ENCODE data around the gene RTL1. TPM values are rescaled to one million over a fixed set of nuclear protein-coding genes. Genes with fewer than 3 reads are reported as not detected.

RTL1 gene
- total and polyA plus RNA-seq, 2 experiments from 2014 or later, result 0.15 TPM; not detected in 1

DNA sequence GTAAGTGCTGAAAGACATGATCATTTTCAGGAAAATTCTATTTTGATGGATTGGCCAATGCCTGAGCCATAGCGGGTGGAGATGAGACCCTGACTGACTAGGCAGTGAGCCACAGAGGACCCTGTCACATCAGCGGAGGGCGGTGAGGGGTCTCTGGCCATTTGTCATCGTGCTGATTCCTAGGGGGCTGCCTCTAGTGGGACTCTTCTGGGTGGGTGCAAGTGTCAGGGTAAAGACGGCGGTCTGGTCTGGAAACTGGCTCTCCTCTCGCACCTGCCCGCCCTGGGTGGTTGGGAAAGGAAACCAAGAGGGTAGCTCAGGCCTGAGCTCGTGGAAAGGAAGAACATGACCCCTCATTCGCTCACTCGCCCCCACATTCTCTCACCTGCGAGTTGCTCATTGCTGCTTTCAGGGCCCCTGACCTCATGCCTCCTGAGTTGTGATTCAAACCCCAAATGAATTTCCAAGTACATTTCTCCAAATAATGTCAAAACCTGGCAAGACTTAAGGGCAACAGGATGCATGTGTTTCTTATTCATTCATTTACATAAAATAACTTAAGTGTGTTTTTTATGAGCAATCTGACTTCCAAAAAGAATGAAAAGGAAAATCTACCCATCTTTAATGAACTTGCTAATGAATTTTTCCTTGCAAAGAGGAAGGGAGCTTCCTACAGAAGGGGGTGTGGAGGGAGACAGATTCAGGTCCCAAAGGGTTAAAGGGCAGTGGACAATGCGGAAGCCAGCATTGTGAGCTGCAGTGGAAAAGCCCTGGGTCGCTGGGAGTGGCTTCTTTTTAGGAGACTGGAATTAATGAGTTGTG lies 64.8 kb downstream of the RTL1 start:
- Histone ChIP-seq H3K4me3 (no peak overlapping the region), H3K27me3 (no peaks in the 10 kb centered on the region), H3K36me3 (no peaks in the 10 kb centered on the region), H3K4me1 (ENCODE audit: low read depth) (peaks cover 13% of the 10 kb centered on the region), H3K9me3 (ENCODE audit: low read depth) (no peaks in the 10 kb centered on the region), H3K27ac (no peak overlapping the region)
- TF ChIP-seq, protein P1, sequence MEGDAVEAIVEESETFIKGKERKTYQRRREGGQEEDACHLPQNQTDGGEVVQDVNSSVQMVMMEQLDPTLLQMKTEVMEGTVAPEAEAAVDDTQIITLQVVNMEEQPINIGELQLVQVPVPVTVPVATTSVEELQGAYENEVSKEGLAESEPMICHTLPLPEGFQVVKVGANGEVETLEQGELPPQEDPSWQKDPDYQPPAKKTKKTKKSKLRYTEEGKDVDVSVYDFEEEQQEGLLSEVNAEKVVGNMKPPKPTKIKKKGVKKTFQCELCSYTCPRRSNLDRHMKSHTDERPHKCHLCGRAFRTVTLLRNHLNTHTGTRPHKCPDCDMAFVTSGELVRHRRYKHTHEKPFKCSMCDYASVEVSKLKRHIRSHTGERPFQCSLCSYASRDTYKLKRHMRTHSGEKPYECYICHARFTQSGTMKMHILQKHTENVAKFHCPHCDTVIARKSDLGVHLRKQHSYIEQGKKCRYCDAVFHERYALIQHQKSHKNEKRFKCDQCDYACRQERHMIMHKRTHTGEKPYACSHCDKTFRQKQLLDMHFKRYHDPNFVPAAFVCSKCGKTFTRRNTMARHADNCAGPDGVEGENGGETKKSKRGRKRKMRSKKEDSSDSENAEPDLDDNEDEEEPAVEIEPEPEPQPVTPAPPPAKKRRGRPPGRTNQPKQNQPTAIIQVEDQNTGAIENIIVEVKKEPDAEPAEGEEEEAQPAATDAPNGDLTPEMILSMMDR (IDR thresholded peaks at IDR 0.05; ENCODE audit: low read depth, low read length), result no peak
- DNase-seq (ENCODE audit: low read depth in 1 of 2, low spot score in 1 of 2), result peak in 1 of 2 donors; percentile 11

DNA sequence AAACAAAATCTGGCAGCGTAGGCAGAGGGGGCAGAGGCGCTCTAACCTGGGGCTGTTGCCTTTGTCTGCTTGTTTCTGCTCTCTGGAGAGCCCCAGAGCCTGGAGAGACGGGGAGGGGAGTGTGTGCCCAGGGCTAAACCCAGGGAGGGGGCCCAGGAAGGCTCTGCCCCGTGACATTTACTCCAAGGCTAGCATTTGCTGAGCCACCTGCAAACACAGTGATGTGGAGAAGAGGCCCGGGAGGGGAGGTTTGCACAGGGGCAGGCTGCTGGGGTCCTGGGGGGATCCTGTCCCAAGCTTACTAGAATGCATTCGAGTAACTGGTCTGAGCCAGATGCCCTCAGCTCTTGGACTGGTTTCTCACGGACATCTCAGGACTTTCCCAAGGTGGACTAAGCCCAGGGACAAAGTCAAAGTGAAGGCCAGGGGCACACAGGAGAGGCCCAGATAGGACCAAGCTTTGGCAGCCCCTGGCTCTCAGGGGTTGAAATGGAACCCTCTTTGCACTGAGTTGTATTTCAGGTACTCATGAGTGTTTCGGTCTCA lies 65.6 kb downstream of the RTL1 start:
- Histone ChIP-seq H3K4me1 (ENCODE audit: low read depth) (peaks cover 13% of the 10 kb centered on the region), H3K27ac (no peak overlapping the region), H3K36me3 (no peaks in the 10 kb centered on the region)

DNA sequence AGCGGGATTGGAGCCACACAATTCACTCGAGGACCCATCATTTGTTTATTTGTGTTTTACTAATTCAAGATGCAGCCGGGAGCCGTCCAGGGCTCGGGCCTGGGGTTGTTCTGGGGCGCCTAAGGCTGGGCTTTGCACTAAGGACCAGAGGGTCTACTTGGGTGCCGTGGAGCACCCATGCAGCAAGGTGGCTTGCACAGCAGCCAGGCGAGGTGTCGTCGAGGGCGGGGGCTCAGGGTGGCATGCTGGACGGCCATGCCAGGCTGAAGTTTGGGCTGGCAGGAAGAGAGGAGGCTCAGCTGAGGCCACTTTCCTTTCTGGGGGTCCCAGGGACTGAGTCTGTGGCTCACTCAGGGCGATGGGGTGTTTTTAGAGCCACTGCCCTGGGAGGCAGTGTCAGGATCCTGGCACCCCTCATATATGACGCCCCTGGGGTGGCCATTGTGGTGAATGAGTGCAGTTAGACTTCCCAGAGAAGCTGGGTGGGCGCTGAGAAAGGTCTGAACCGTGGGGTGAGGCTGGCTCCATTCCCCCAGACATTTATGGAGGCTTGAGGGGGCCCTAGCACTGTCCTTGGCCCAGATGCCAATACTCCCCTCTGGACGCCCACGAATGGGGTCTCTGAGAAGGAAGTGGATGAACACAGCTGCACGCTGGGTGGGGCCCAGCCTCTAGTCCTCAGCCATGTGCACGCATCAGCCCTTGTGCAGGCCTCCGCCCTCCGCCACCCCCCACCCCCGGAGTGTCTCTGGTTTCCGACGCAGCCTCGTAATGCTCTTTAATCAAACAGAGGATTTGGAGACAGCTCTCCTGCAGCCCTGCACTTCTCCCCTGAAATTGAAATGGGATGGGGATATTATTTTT lies 66.3 kb downstream of the RTL1 start:
- Histone ChIP-seq H3K27me3 (no peaks in the 10 kb centered on the region), H3K27ac (no peak overlapping the region), H3K4me3 (no peak overlapping the region), H3K9me3 (ENCODE audit: low read depth) (no peaks in the 10 kb centered on the region), H3K4me1 (ENCODE audit: low read depth) (peaks cover 13% of the 10 kb centered on the region), H3K36me3 (no peaks in the 10 kb centered on the region)
- TF ChIP-seq, protein P1 (IDR thresholded peaks at IDR 0.05; ENCODE audit: low read depth, low read length), result no peak
- DNase-seq (ENCODE audit: low read depth in 1 of 2, low spot score in 1 of 2), result no peak

More for the DNA sequence above, 65.6 kb downstream of the RTL1 start:
- Histone ChIP-seq H3K9me3 (ENCODE audit: low read depth) (no peaks in the 10 kb centered on the region), H3K27me3 (no peaks in the 10 kb centered on the region), H3K4me3 (no peak overlapping the region)
- TF ChIP-seq, protein P1 (IDR thresholded peaks at IDR 0.05; ENCODE audit: low read depth, low read length), result no peak
- DNase-seq (ENCODE audit: low read depth in 1 of 2, low spot score in 1 of 2), result no peak

DNA sequence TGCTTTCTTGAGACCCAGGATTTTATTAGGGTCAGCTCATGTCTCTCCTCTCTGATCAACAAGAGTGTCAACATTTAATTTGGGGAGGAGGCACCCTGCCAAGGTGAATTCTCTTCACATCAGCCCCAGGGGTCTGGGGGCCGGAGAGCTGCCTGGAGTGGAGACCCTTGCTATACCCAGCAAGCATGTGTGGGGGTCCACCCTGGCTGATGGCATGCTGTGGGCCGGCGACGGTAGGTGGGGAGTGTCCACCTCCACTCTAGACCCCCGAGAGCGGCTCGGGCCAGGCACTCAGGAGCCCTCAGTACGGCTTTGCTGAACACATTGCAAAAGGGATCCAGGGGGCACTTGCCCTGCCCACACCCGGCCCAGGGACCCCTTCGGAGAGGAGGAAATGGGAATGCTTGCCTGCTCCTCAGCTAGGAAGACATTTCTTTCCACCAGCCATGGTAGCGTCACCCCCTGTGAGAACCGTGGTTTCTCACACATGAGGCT lies 67.2 kb downstream of the RTL1 start:
- Histone ChIP-seq H3K27ac (no peak overlapping the region), H3K36me3 (no peaks in the 10 kb centered on the region), H3K4me1 (ENCODE audit: low read depth) (peaks cover 13% of the 10 kb centered on the region), H3K4me3 (no peak overlapping the region), H3K9me3 (ENCODE audit: low read depth) (no peaks in the 10 kb centered on the region), H3K27me3 (no peaks in the 10 kb centered on the region)
- TF ChIP-seq, protein P1 (IDR thresholded peaks at IDR 0.05; ENCODE audit: low read depth, low read length), result no peak
- no peak for DNase-seq (ENCODE audit: low read depth in 1 of 2, low spot score in 1 of 2)

DNA sequence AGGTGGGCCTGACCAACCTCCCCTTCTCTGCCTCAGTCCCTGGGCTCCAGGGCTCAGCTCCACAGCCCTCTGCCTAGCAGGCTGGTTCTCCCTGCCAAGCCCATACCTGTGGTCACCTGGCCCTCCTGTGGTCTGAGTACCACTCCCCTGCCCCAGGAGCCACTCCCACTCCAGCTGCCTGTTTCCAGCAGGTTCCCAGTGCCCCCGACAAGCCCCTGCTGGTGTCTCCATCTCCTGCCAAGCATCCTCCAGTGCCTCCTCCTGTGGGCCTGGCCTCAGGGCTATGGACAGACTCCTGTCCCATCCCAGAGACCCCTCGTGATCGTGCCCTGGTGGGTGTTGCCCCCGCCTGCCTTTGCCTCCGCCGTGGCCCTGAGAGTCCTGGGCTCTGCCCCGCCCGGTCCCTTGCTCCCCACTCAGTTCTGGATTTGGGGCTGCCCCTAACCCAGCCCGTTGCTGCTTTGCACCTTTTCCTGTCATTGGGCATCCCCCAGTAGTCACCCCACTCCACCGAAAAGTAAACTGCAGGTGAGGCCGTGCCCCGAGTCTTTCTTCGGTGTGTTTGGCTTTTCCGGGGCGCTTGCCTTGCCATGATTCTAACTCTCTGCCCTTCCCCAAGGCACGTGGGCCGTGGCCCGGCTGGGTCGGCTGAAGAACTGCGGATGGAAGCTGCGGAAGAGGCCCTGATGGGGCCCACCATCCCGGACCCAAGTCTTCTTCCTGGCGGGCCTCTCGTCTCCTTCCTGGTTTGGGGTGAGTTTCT lies 67.8 kb downstream of the RTL1 start:
- H3K4me1 ChIP-seq (ENCODE audit: low read depth), result peaks cover 13% of the 10 kb centered on the region
- TF ChIP-seq, protein P1 (IDR thresholded peaks at IDR 0.05; ENCODE audit: low read depth, low read length), result no peak
- no peaks in the 10 kb centered on the region for H3K36me3 ChIP-seq
- H3K9me3 ChIP-seq (ENCODE audit: low read depth), result no peaks in the 10 kb centered on the region
- no peak overlapping the region for H3K27ac ChIP-seq
- no peak overlapping the region for H3K4me3 ChIP-seq
- no peak for DNase-seq (ENCODE audit: low read depth in 1 of 2, low spot score in 1 of 2)
- no peaks in the 10 kb centered on the region for H3K27me3 ChIP-seq

All from cardiac muscle cell (in vitro differentiated cells and primary cell).